G401.6 (cell line): ENCODE measurements around the gene FRS3.

ENCODE experiments used
- FAIRE-seq: peaks from 2 replicates; lab custom pipeline; 2012; peaks lifted over from hg19 to GRCh38; lab: Jason Lieb, UNC

FRS3 gene

DNA sequence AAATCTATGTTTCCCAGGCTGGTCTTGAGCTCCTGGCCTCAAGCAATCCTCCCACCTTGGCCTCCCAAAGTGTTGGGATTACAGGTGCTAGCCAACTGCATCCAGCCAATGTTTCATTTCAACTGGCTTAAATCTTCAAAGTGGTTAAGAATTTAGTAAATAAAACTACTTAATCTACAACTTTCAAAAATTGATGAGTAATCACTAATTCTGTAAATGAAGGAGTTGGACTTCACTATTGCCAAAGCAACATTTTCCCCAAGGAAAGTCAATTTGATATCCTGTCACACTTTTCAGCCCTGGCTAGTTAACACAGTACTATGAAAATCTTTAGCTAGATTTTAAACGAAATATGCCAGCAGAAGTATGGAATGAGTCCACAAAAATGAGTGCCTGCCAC lies 11.6 kb upstream of the FRS3 start:
- no peak for FAIRE-seq

- no peak for FAIRE-seq
These were observed 10.3 kb upstream of the FRS3 start for GRCh38 chr6:41790045-41790444.

GRCh38 chr6:41789390-41789724 lies 9.7 kb upstream of the FRS3 start:
- FAIRE-seq, result no peak

DNA sequence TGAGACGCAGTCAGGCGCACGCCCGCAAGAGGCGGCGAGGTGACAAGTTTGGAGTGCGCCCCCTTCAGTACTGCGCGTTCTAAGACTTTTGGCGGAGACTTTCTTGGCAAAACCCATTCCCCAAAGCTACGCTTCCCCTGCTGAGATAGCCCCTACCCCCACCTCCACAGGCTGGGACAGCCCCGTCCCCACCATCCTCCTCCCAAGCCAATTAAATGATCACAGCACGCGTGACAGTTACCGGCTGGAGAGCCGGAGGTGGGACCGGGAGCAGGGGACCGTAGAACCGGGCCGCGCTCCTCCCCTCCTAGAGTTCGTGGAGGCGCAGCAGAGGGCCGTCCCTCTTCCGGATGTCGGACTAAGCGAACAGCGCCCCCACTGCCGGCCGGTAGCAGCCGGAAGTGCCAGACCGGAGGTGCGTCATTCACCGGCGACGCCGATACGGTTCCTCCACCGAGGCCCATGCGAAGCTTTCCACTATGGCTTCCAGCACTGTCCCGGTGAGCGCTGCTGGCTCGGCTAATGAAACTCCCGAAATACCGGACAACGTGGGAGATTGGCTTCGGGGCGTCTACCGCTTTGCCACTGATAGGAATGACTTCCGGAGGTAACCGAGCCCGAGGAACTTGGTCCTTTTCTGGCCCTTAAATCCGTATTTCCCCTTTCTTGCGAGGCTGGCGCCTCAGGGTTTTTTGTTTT lies 7.7 kb upstream of the FRS3 start, which contains the start of gene TOMM6:
Gene TOMM6 (plus strand): TSS at position 476 of the 699 bp plus-strand sequence. CDS start 4 bp downstream, at position 480.
- FAIRE-seq, result peak; percentile 28

DNA sequence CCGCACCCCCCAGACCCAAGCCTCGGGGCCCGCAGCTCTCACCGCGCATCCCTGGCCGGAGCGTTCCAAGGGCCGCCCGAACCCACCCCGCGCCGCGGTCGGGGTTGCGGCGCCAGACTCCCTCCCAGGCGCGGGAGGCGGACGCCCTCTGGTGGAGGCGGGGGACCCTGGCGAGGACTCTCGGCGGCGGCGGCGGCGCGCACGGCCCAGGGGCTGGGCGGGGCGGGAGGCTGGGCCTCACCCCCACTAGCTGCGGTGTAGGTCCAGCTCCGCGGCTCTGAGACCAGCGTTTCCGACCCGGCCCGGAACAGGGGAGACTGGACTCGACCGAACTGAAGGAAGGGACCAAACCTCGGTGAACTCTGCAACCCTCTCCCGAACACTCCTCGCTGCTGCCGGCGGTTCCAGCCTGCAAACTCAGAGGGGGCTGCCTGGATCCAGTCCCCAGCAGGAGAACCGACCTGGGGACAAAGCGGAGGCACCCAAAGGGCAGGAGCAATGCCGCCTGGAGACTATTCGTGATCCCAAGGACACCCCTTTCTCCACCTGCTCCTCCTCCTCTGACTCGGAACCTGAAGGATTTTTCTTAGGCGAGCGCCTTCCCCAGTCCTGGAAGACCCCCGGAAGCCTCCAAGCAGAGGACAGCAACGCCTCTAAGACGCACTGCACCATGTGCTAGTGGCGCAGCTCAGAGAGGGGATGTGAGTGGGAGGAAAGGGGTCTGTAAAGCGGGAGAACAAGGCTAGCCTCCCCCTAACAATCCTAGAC lies 6.9 kb upstream of the FRS3 start:
- no peak for FAIRE-seq

GRCh38 chr6:41785689-41786450 lies 6.2 kb upstream of the FRS3 start:
- no peak for FAIRE-seq

DNA sequence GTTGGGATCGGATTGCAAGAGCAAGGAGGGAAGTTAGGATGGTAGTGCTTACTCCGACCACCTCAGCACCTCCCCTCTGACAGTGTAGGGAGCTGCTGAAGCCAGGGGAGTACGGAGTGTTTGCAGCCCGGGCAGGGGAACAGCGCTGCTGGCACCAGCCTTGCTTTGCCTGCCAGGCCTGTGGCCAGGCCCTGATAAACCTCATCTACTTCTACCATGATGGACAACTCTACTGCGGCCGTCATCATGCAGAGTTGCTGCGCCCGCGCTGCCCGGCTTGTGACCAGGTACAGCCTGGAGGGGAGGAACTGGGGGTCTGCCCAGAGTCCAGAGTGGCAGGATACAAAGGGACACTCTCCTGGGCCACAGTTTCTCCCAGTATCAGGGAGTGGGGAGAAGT lies 5.6 kb upstream of the FRS3 start:
- no peak for FAIRE-seq

GRCh38 chr6:41784581-41785171 lies 5.0 kb upstream of the FRS3 start:
- no peak for FAIRE-seq

DNA sequence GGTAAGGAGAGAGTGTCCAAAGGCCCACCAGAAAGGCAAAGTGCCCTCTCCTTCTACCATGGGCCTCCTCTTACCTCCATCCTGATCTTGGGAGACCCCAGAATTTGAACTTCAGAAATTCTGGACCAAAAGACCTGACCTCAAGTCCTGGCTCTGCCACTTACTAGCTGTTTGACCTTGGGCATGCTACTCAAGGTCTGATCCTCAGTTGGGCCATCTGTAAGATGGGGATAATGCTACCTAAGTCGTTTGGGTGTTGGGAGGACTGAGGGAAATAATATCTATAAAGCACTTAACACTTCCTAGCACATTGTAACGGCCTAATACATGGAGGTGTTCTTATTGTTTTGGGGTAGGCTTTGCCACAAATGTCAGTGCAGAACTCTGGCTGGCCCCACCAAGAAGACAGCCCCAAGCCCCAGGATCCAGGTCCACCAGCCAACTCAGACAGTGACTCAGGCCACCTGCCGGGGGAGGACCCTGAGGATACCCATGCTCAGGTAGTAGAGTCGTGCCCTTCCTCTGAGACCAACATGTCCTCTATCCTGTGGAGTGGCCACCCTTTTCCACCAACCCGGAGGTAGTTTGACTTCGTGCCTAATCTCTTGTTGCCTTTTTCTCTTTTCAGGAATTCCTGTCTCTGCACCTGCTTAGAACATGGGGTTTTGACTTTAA lies 3.5 kb upstream of the FRS3 start:
- no peak for FAIRE-seq

DNA sequence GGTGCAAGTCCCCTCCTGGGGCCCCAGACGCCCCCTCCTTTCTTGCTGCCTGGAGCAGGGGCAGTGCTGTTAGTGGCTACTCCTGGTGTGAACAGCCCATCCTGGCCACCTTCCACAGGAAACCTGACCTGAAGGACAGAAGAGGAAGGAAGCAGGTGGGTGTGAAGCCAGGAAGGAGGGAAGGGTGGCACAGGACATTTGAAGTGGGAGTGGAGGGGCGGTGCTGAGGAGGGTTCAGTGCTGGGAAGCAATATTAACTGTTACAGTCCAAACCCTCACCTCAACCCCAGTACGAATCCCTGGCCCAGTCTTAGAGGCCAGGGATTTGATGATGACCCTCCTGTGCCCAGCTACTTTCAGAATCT lies 1.6 kb upstream of the FRS3 start:
- FAIRE-seq, result no peak

- no peak for FAIRE-seq
These were observed 1.1 kb upstream of the FRS3 start, which contains the start of gene PRICKLE4 for GRCh38 chr6:41780551-41781365. Gene PRICKLE4 (plus strand): TSS chr6:41780782. CDS start chr6:41783474, 2,692 bp downstream.

DNA sequence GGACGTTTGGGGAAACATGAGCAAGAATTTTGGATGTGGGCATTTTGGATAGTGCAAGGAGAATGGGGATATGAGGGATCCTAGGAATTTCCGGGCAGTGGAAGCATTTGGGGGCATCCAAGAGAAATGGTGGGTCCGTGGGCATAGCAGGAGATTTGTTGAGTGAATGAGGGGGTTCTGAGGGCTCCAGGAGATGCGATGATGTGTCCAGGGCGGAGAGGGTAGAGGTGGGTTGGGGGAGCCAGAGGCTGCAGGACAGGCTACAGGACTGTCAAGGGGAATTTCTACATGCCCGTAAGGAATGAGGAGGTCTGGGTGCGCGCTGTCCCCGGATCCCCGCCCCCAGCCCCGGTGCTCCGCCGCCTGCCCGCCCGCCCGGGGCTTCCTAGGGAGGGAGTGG lies 364 bp downstream of the FRS3 start:
- no peak for FAIRE-seq

DNA sequence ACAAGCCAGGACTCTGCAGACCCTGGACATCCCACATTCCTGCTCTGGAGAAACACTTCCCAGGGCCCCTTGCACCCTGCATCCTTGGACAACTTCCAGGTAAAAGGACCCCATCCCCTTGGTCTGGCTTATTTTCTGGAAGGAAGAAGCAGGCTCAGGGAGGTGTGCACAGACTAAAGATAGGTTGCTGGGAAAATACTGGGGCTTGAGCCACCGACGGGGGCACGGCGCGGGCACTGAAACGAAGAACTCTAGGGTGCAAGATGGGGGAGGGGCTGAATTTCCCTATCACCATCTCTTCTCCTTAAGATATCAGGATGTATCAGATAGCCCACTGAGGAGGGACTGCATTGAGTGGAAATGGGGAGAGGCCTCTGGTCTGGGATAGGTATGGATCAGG lies 805 bp downstream of the FRS3 start:
- no peak for FAIRE-seq

DNA sequence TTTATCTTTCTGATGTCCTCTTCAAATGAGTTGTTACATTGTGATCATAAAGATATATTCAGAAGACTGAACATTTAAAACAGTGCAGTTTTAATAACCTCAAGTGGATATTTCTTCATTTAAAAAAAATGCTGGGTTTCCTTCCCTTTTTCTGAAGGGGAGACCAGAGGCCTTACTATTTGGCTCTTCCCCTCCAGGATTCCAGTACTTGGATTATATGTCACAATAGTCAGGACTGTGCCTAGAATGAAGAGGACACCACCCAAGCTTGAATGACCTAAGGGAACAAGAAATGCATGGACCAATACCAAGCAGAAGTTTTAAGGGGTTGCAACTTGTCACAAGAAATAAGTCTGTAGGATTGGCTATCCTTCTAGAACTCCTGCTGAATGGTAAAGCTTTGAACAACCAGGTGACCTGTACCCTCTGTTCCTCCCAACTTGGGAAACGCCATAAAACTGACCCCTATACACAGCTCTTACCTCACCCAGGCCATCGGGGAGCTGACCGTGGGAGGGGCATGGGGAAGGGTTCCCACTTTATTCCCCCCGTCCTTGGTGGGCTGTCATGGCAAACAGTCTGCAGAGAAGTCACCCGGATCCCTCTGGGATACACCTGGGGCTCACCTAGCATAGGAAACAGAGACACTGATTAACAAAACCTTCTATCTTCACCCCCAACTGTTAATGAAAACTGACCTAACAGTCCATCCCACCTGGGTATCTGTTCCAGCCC lies 2.0 kb downstream of the FRS3 start:
- no peak for FAIRE-seq

DNA sequence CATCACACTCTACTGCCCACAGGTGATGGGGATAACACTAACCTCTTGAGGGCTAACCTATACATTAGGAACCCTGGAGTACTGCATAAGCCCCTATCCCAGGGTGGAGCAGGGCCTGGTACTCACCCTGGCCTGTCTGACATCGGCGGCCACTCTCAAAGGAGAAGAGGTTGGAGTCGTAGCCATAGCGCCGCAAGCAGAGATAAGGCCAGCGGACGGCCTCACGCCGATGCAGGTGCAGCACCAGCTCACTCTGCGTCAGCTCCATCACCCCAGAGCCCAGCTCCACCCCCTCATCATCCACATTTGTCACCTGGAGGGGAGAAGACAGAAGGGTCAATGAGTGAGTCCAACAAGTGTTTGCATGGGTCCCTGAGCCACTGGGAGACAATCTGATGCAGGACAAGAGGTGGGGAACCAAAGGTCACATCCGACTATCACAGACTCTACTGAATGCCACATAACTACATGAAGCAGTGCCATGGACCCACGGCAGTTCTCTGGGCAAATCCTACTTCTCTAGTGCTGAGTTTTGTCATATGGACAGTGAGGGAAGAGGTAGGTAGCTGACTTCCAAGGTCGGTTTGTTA lies 4.3 kb downstream of the FRS3 start:
- FAIRE-seq, result no peak

DNA sequence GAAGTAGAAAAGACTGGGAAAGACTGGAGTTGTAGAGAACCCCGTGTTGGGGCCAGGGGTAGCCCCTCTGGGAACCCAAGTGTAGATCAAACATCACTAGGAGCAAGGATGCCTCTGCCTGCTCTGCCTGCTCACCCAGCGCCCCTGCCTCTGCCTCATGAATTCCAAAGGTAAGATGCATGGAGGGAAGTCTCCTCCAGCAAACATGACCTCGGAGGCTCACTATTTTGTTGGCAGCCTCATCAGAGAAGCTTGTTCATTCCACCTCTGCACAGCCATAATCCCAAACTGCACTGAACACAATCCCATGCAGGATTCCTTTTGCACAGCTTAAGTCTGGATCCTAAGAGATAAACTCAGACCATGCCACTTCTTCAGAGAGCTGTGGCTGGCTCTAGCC lies 4.9 kb downstream of the FRS3 start:
- FAIRE-seq, result no peak

DNA sequence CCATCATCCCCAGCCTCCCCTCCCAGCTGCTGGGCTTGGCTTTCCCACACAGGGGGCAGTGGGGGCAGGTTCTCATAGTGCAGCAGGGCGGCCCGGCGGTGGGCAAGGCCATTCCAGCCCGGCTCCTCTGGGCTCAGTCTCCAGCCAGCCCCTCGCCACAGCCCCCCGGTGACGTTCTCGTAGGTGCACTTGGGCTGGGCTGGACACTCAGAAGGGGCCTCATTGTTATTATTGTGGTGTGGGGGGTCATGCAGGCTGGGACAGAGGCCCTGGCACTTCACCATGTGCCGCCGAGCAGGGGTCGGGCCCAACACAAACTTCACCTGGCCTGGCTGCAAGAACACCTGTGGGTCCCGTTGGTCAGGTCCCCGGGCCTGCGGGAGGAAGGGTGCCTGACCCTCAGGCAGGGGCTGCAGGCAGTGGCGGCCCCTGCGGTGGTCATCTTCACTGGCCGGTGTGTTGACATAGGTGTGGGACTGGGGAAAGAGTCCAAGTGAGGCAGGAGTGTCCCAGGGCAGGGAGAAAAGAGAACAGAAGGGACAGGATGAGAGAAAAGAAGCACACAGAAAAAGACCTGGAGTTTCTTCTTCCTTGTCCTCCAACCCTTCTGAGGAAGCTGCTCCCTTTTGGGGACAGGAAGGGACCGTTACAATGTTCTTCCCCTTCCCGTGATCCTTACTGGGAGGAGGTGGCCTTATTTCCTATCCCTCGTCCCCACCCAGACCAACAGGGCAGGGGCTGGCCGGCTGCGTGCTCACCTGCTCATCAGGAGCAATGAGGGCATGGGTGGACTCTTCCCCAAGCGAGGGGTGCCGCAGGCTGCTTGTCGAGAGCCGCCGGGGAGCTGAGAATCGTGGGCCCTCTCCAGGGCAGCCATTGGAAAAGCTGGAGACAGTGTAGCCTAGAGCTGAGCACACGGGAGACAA lies 8.4 kb downstream of the FRS3 start:
- no peak for FAIRE-seq

DNA sequence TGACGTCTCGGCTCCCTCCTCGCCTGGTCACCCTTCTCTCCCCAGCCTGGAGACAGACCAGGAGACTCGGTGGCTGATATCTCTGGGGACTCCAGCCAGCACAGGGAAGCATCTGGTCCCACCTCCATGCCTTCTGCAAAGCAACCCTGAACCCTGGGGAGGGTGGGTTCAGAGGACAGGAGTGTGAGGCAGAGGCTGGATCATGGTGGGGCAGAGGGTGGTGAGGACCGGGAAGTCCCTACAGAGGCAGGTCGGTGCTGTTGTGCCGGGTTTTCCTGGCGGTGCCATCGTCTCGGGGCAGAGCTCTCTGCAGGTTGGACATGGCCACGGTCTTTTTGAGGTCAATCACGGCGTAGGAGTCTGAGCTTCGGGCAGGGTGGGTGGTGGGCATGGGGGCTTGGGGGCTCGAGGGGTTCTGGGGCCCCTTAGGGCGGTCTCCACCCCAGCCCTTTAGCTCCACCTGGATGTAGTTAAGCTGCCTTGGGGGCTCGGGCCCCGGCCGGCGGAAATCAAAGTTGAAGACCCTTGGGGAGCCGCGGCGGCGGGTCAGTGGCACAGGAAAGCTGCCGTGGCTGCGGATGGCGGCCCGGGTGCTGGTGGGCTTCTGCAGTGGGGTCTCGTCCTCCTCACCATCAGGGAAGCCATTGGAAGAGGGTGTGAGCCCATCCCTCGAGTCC lies 9.2 kb downstream of the FRS3 start:
- no peak for FAIRE-seq

DNA sequence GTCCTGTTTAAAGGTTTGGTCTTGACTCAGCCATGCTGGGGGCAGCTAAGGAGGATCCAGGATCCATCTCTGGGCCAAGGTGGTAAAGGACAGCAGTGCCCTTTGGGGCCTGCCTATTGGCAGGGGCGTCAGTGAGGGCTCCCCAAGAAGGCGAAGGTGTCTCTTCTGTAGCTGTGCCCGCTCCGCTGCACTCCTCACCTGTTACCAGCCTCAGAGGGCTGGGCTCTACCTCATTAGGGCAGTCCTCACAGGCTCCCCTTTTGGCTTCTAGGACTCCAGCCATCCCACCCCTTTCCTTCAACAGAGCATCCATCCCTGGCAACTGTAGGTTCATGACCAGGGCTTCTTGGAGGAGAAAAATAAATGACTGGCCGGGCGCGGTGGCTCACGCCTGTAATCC lies 10.3 kb downstream of the FRS3 start:
- no peak for FAIRE-seq
